ENCODE data around the gene MED13.
"Not testable (repeated sequence)": the region's sequence is repeated elsewhere in the genome, so short reads cannot be mapped to it uniquely, and the experiment has no call there.

MED13 gene

DNA sequence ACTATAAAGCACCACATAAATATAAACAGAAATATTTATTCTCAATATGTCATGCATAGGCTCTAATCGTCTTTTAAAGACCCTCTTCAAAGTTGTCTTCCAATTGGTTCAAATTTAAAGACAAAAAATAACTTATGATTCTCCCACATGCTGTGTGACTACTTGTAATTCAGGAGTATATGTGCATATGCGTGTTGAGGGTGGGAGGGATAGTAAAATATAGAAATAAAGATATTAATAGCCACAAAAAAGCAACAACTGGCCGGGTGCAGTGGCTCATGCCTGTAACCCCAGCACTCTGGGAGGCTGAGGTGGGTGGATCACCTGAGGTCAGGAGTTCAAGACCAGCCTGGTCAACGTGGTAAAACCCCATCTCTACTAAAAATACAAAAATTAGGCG, 170.8 kb downstream of the MED13 start:
- DNase-seq, result not testable (repeated sequence)

All from SIG-M5 (cell line).